SK-N-SH (cell line): ENCODE measurements around the gene UFM1.

ENCODE experiments used
- CTCF ChIP-seq: fragments of 200-600 bp; sonication (generic); IDR thresholded peaks from 2 replicates; pipeline ENCODE4 v1.6.1; 2017; ENCODE audit warnings: antibody characterized with exemption, mild to moderate bottlenecking, moderate library complexity
- EP300 ChIP-seq, 2 experiments: IDR thresholded peaks; 2 replicates each; pipeline versions ENCODE4 v1.4.0 to v1.6.1; 2012; ENCODE audit warnings: borderline replicate concordance in 1 of 2, low read depth in 1 of 2, low read length in 1 of 2
- NFIC ChIP-seq: IDR thresholded peaks from 2 replicates; pipeline ENCODE4 v1.4.0; 2012; ENCODE audit warnings: borderline replicate concordance
- POLR2AphosphoS5 ChIP-seq: IDR thresholded peaks from 2 replicates; pipeline ENCODE4 v1.6.1; 2012; ENCODE audit warnings: low read depth, low read length
- TEAD4 ChIP-seq: IDR thresholded peaks from 2 replicates; pipeline ENCODE4 v1.4.0; 2012; ENCODE audit warnings: mild to moderate bottlenecking, borderline replicate concordance; ENCODE audit not compliant: insufficient read depth
- YY1 ChIP-seq: IDR thresholded peaks from 2 replicates; pipeline ENCODE4 v1.4.0; 2012; ENCODE audit warnings: low read depth, mild to moderate bottlenecking
- TF ChIP-seq, protein P1 (sequence below): IDR thresholded peaks from 2 replicates; pipeline ENCODE4 v1.6.1; 2012; ENCODE audit warnings: mild to moderate bottlenecking, low read depth, low read length, moderate library complexity

- TF ChIP-seq CTCF: no peak
- TF ChIP-seq NFIC: no peak
- TF ChIP-seq POLR2AphosphoS5: no peak
- no peak for TF ChIP-seq EP300 (IDR thresholded peaks at IDR 0.05; ENCODE audit: borderline replicate concordance in 1 of 2, low read depth in 1 of 2, low read length in 1 of 2)
- no peak for TF ChIP-seq TEAD4
- TF ChIP-seq, protein P1, sequence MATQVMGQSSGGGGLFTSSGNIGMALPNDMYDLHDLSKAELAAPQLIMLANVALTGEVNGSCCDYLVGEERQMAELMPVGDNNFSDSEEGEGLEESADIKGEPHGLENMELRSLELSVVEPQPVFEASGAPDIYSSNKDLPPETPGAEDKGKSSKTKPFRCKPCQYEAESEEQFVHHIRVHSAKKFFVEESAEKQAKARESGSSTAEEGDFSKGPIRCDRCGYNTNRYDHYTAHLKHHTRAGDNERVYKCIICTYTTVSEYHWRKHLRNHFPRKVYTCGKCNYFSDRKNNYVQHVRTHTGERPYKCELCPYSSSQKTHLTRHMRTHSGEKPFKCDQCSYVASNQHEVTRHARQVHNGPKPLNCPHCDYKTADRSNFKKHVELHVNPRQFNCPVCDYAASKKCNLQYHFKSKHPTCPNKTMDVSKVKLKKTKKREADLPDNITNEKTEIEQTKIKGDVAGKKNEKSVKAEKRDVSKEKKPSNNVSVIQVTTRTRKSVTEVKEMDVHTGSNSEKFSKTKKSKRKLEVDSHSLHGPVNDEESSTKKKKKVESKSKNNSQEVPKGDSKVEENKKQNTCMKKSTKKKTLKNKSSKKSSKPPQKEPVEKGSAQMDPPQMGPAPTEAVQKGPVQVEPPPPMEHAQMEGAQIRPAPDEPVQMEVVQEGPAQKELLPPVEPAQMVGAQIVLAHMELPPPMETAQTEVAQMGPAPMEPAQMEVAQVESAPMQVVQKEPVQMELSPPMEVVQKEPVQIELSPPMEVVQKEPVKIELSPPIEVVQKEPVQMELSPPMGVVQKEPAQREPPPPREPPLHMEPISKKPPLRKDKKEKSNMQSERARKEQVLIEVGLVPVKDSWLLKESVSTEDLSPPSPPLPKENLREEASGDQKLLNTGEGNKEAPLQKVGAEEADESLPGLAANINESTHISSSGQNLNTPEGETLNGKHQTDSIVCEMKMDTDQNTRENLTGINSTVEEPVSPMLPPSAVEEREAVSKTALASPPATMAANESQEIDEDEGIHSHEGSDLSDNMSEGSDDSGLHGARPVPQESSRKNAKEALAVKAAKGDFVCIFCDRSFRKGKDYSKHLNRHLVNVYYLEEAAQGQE: no peak
- no peak for TF ChIP-seq YY1
Measured at GRCh38 chr13:38409771-38410170, 60.1 kb downstream of the UFM1 start.
